HEK293 (cell line): ENCODE data around the gene B3GALT2.
A peak's percentile ranks its signal among the peaks of the same experiment; 100 is the strongest.

ENCODE experiments used
- CTCF ChIA-PET: fragments of 350-600 bp; formaldehyde crosslinking; extraction: SDS; loops from one replicate; lab custom pipeline; 2021; ENCODE audit warnings: antibody characterized with exemption; lab: Yijun Ruan, JAX
- POLR2A ChIA-PET: fragments of 300-600 bp; formaldehyde crosslinking; extraction: SDS; loops from one replicate; lab custom pipeline; 2020; ENCODE audit warnings: antibody characterized with exemption, inconsistent platforms; lab: Yijun Ruan, JAX
- H3K27ac ChIP-seq: fragments of 200-500 bp; sonication (Bioruptor generic); 2 replicates; pipeline ENCODE4 v1.5.1; 2014; ENCODE audit warnings: low read depth, low read length, control low read depth, inconsistent platforms; ENCODE audit errors: extremely low read depth
- H3K36me3 ChIP-seq, 2 experiments: fragments of 200-500 bp in 1 of 2; sonication (Bioruptor generic) in 1 of 2; 1 replicate in 1 of 2; 2 replicates in 1 of 2; pipeline ENCODE4 v1.5.1; 2014 to 2017; ENCODE audit warnings: inconsistent platforms in 2 of 2, low read length in 2 of 2; ENCODE audit not compliant: control insufficient read depth in 2 of 2, insufficient read depth in 1 of 2
- H3K4me1 ChIP-seq: fragments of 200-500 bp; sonication (Bioruptor generic); 2 replicates; pipeline ENCODE4 v1.5.1; 2014; ENCODE audit warnings: mild to moderate bottlenecking, low read length, inconsistent platforms; ENCODE audit not compliant: control insufficient read depth, insufficient read depth
- H3K4me3 ChIP-seq: 2 replicates; pipeline ENCODE4 v1.5.1; 2011; ENCODE audit warnings: low read depth, mild to moderate bottlenecking, control low read depth, low read length, moderate library complexity
- H3K9me3 ChIP-seq: fragments of 200-500 bp; sonication (Bioruptor generic); 2 replicates; pipeline ENCODE4 v1.5.1; 2014; ENCODE audit warnings: low read depth, low read length, inconsistent platforms; ENCODE audit not compliant: control insufficient read depth, insufficient read depth
- HOXD13 ChIP-seq: sonication (generic); formaldehyde crosslinking; IDR thresholded peaks from 2 replicates; pipeline ENCODE4 v1.8.0; 2022; ENCODE audit warnings: missing genetic modification reagents, borderline replicate concordance
- MZF1 ChIP-seq: fragments of 450-650 bp; formaldehyde crosslinking; IDR thresholded peaks from 2 replicates; pipeline ENCODE4 v1.5.1; 2017; ENCODE audit warnings: missing biosample characterization, missing genetic modification characterization, borderline replicate concordance
- OVOL3 ChIP-seq: fragments of 450-650 bp; formaldehyde crosslinking; IDR thresholded peaks from 2 replicates; pipeline ENCODE4 v1.5.1; 2016; ENCODE audit warnings: missing biosample characterization, missing genetic modification characterization
- SETDB1 ChIP-seq: IDR thresholded peaks from one replicate; pipeline ENCODE4 v1.6.1; 2017; ENCODE audit warnings: mild to moderate bottlenecking, low read length, moderate library complexity, mixed read lengths; ENCODE audit not compliant: insufficient read length
- SP3 ChIP-seq: fragments of 450-650 bp; formaldehyde crosslinking; IDR thresholded peaks from 2 replicates; pipeline ENCODE4 v1.5.1; 2016; ENCODE audit warnings: missing biosample characterization, missing genetic modification characterization
- ZBTB44 ChIP-seq: fragments of 450-650 bp; IDR thresholded peaks from 2 replicates; pipeline ENCODE4 v1.5.1; 2018; ENCODE audit warnings: missing biosample characterization, mild to moderate bottlenecking, missing genetic modification characterization
- ZBTB48 ChIP-seq: fragments of 450-650 bp; formaldehyde crosslinking; IDR thresholded peaks from 2 replicates; pipeline ENCODE4 v1.5.1; 2016; ENCODE audit warnings: missing biosample characterization, missing genetic modification characterization
- ZBTB49 ChIP-seq: fragments of 450-650 bp; formaldehyde crosslinking; IDR thresholded peaks from 2 replicates; pipeline ENCODE4 v1.5.1; 2016; ENCODE audit warnings: missing biosample characterization, missing genetic modification characterization, low read depth
- ZBTB7A ChIP-seq: fragments of 450-650 bp; formaldehyde crosslinking; IDR thresholded peaks from 2 replicates; pipeline ENCODE4 v1.5.1; 2016; ENCODE audit warnings: low read depth, missing biosample characterization, missing genetic modification characterization
- ZNF18 ChIP-seq: fragments of 450-650 bp; formaldehyde crosslinking; IDR thresholded peaks from 2 replicates; pipeline ENCODE4 v1.5.1; 2016; ENCODE audit warnings: missing biosample characterization, missing genetic modification characterization
- ZNF362 ChIP-seq: fragments of 450-650 bp; formaldehyde crosslinking; IDR thresholded peaks from 2 replicates; pipeline ENCODE4 v1.5.1; 2016; ENCODE audit warnings: missing biosample characterization, missing genetic modification characterization
- ZNF514 ChIP-seq: fragments of 450-650 bp; formaldehyde crosslinking; IDR thresholded peaks from 2 replicates; pipeline ENCODE4 v1.5.1; 2016; ENCODE audit warnings: missing biosample characterization, missing genetic modification characterization
- ZNF548 ChIP-seq: fragments of 450-650 bp; formaldehyde crosslinking; IDR thresholded peaks from 2 replicates; pipeline ENCODE4 v1.5.1; 2016; ENCODE audit warnings: missing biosample characterization, missing genetic modification characterization
- ZNF560 ChIP-seq: fragments of 450-650 bp; formaldehyde crosslinking; IDR thresholded peaks from 2 replicates; pipeline ENCODE4 v1.5.1; 2017; ENCODE audit warnings: missing biosample characterization, missing genetic modification characterization, borderline replicate concordance
- ZNF561 ChIP-seq: fragments of 450-650 bp; IDR thresholded peaks from 2 replicates; pipeline ENCODE4 v1.5.1; 2018; ENCODE audit warnings: missing biosample characterization, missing genetic modification characterization, borderline replicate concordance
- ZNF596 ChIP-seq: fragments of 450-650 bp; IDR thresholded peaks from 2 replicates; pipeline ENCODE4 v1.5.0; 2018; ENCODE audit warnings: missing biosample characterization, mild to moderate bottlenecking, missing genetic modification characterization, moderate library complexity
- ZNF747 ChIP-seq: fragments of 450-650 bp; formaldehyde crosslinking; IDR thresholded peaks from 2 replicates; pipeline ENCODE4 v1.5.1; 2016; ENCODE audit warnings: missing biosample characterization, missing genetic modification characterization

Gene B3GALT2

GRCh38 chr1:193211539-193211938, 25.1 kb upstream of the B3GALT2 start:
- H3K36me3 ChIP-seq: peaks cover 0 to 24% of the 10 kb centered on the region in 2 experiments; a peak in 1 of 3 replicates
- ChIA-PET POLR2A (no interaction called here), CTCF (interaction anchor here (0.5 kb wide), 1 partner anchor 54 kb away, joined by 4 read pairs; no protein-coding TSS in a partner anchor)
- H3K27ac ChIP-seq: no peak overlapping the region
- H3K9me3 ChIP-seq: no peaks in the 10 kb centered on the region
- H3K4me1 ChIP-seq: no peaks in the 10 kb centered on the region
- H3K4me3 ChIP-seq: no peak overlapping the region
- TF ChIP-seq ZBTB49 (tag by site-specific recombination): no peak
- no peak for TF ChIP-seq ZNF560
- TF ChIP-seq ZNF548 (tag by site-specific recombination): no peak
- TF ChIP-seq ZNF514 (tag by site-specific recombination): no peak
- no peak for TF ChIP-seq ZNF18

GRCh38 chr1:193210996-193211395, 24.6 kb upstream of the B3GALT2 start:
- no peak overlapping the region for H3K4me3 ChIP-seq
- H3K4me1 ChIP-seq: no peaks in the 10 kb centered on the region
- H3K9me3 ChIP-seq: no peaks in the 10 kb centered on the region
- POLR2A ChIA-PET: no interaction called here
- TF ChIP-seq ZBTB48 (tag by site-specific recombination): no peak
- TF ChIP-seq SETDB1: peak; percentile 33
- peaks cover 0 to 27% of the 10 kb centered on the region in 2 experiments; a peak in 1 of 3 replicates for H3K36me3 ChIP-seq
- CTCF ChIA-PET: interaction anchor here (0.6 kb wide), 1 partner anchor 1095 kb away, joined by 6 read pairs; no protein-coding TSS in a partner anchor
- H3K27ac ChIP-seq: no peak overlapping the region

GRCh38 chr1:193201021-193201420, 14.6 kb upstream of the B3GALT2 start:
- POLR2A ChIA-PET: no interaction called here
- H3K4me1 ChIP-seq: no peaks in the 10 kb centered on the region
- peaks cover 0 to 9% of the 10 kb centered on the region in 2 experiments; a peak in 2 of 3 replicates for H3K36me3 ChIP-seq
- H3K27ac ChIP-seq: no peak overlapping the region
- CTCF ChIA-PET: no interaction called here
- no peak for TF ChIP-seq HOXD13 (CRISPR knock-in tag)
- TF ChIP-seq ZNF747: no peak
- no peak for TF ChIP-seq ZNF561 (tag by site-specific recombination)
- TF ChIP-seq ZBTB44 (tag by site-specific recombination): no peak
- TF ChIP-seq SP3 (tag by site-specific recombination): no peak
- no peak for TF ChIP-seq ZNF596 (tag by site-specific recombination)
- TF ChIP-seq ZBTB7A (tag by site-specific recombination): no peak
- no peak for TF ChIP-seq ZNF548 (tag by site-specific recombination)
- no peak for TF ChIP-seq MZF1 (tag by site-specific recombination)
- TF ChIP-seq OVOL3: no peak
- no peak for TF ChIP-seq ZNF362 (tag by site-specific recombination)
- no peak overlapping the region for H3K4me3 ChIP-seq
- no peaks in the 10 kb centered on the region for H3K9me3 ChIP-seq
